PFSK-1 (cell line): ENCODE results near the gene CTNNA3.

Source experiments
- FOXP2 ChIP-seq: optimal IDR thresholded peaks from 2 replicates; pipeline ENCODE3; 2011; ENCODE audit warnings: borderline replicate concordance, control low read depth, inconsistent platforms; ENCODE audit not compliant: insufficient read depth; ENCODE audit errors: extremely low read length, extremely low read depth
- POLR2AphosphoS5 ChIP-seq: IDR thresholded peaks from 2 replicates; pipeline ENCODE4 v1.6.1; 2012; ENCODE audit warnings: low read depth, mild to moderate bottlenecking, control low read depth, low read length, moderate library complexity
- REST ChIP-seq, 2 experiments: IDR thresholded peaks; 2 replicates each; pipeline versions ENCODE4 v1.6.1 to v1.8.0; 2011 to 2012; ENCODE audit warnings: low read depth in 2 of 2, low read length in 2 of 2, control low read depth in 1 of 2, inconsistent platforms in 1 of 2, mild to moderate bottlenecking in 1 of 2, moderate library complexity in 1 of 2; ENCODE audit not compliant: insufficient read depth in 1 of 2
- TAF1 ChIP-seq: IDR thresholded peaks from 2 replicates; pipeline ENCODE4 v1.6.1; 2012; ENCODE audit warnings: low read length, control low read depth, borderline replicate concordance; ENCODE audit not compliant: insufficient read depth

GRCh38 chr10:66882271-66882670, 813.7 kb downstream of the CTNNA3 start:
- TF ChIP-seq POLR2AphosphoS5 (no peak), TAF1 (no peak), REST (IDR thresholded peaks at IDR 0.05; ENCODE audit: insufficient read depth in 1 of 2, low read depth in 2 of 2, low read length in 2 of 2) (no peak), FOXP2 (no peak)
